Transverse colon (tissue), 4 donors: ENCODE measurements around the gene ELAVL1. TPM values are rescaled to one million over a fixed set of nuclear protein-coding genes. Genes with fewer than 3 reads are reported as not detected.
A peak's percentile ranks its signal among the peaks of the same experiment; 100 is the strongest.
"Not testable (repeated sequence)": the region's sequence is repeated elsewhere in the genome, so short reads cannot be mapped to it uniquely, and the experiment has no call there.

Source experiments
- DNase-seq: peaks from one replicate; pipeline ENCODE4 v3.0.0-alpha.2; 2019
- H3K27ac ChIP-seq, 4 donors: fragments of 200-600 bp; sonication (generic); 2 replicates each; pipeline ENCODE4 v1.5.1; 2016 to 2018; ENCODE audit warnings: inconsistent platforms in 4 of 4
- H3K27me3 ChIP-seq: fragments of 200-600 bp; sonication (generic); 2 replicates; pipeline ENCODE4 v1.5.1; 2017; ENCODE audit warnings: inconsistent platforms
- H3K36me3 ChIP-seq, 4 donors: fragments of 200-600 bp; sonication (generic); 2 replicates each; pipeline ENCODE4 v1.5.1; 2017 to 2019; ENCODE audit warnings: inconsistent platforms in 4 of 4
- H3K4me1 ChIP-seq, 4 donors: fragments of 200-600 bp; sonication (generic); 2 replicates each; pipeline ENCODE4 v1.5.1; 2017 to 2020; ENCODE audit warnings: inconsistent platforms in 4 of 4
- H3K4me3 ChIP-seq, 4 donors: fragments of 200-600 bp; sonication (generic); 1 replicate in 1 of 4; 2 replicates in 3 of 4; pipeline versions ENCODE4 v1.5.1 to v1.6.1; 2017 to 2019; ENCODE audit warnings: inconsistent platforms in 4 of 4
- H3K9me3 ChIP-seq, 2 donors: fragments of 200-600 bp; sonication (generic); 2 replicates each; pipeline ENCODE4 v1.5.1; 2017 to 2019; ENCODE audit warnings: inconsistent platforms in 2 of 2
- CTCF ChIP-seq, 5 experiments: fragments of 200-600 bp in 3 of 5; fragments of 450-650 bp in 2 of 5; sonication (generic) in 3 of 5; IDR thresholded peaks; 1 replicate in 2 of 5; 2 replicates in 3 of 5; pipeline ENCODE4 v1.5.1; 2016 to 2017; ENCODE audit warnings: antibody characterized with exemption in 5 of 5, inconsistent platforms in 3 of 5, mild to moderate bottlenecking in 2 of 5, moderate library complexity in 1 of 5
- EP300 ChIP-seq: sonication (generic); formaldehyde crosslinking; IDR thresholded peaks from one replicate; pipeline ENCODE4 v1.6.1; 2017; ENCODE audit warnings: antibody characterized with exemption, low read depth
- POLR2A ChIP-seq: fragments of 450-650 bp; IDR thresholded peaks from one replicate; pipeline ENCODE4 v1.6.1; 2016; ENCODE audit warnings: antibody characterized with exemption, mild to moderate bottlenecking, moderate library complexity
- POLR2AphosphoS5 ChIP-seq, 3 donors: sonication (generic); formaldehyde crosslinking; IDR thresholded peaks; one replicate each; pipeline ENCODE4 v1.6.1; 2016; ENCODE audit warnings: antibody characterized with exemption in 3 of 3
- WGBS, 2 donors: methylation state at CpG; one replicate each; pipeline ENCODE4 v1.1.5; 2018; ENCODE audit warnings: low coverage in 1 of 2; 5-methylcytosine and 5-hydroxymethylcytosine counted together
- in situ Hi-C, 4 donors: fragments of 200-750 bp; cut with MboI; loops; one replicate each; pipeline versions ENCODE4 v1.15.0 to v1.15.1; 2017; ENCODE audit warnings: low sequenced_read_pairs in 3 of 4, low pct_ligation_motif_present in 1 of 4, low pct_unique_long_range_greater_than_20kb in 1 of 4
- intact Hi-C: fragments of 100-400 bp; cut with DNase I; formaldehyde crosslinking; loops from one replicate; pipeline ENCODE4 v1.15.1; 2023; ENCODE audit warnings: low total_unique reads
- total RNA-seq, 4 donors: library from RNA; depleted of rRNA; stranded (reverse); fragments of >200 nt; gene quantifications; one replicate each; pipeline ENCODE4 v1.1.0, GENCODE V29; 2016

The ELAVL1 gene
- total RNA-seq, 4 donors from 2014 or later = 11.9 to 101 (median 22.4) TPM

- WGBS, 2 donors = 5 to 7% methylated on average over 4 to 60 of the region's 62 CpGs
- peak; percentile 98 for DNase-seq
- Histone ChIP-seq H3K4me1 (peaks cover 29 to 63% (median 47%) of the 10 kb centered on the region in 4 donors), H3K36me3 (peaks cover 0 to 10% (median 0%) of the 10 kb centered on the region in 4 donors), H3K9me3 (no peaks in the 10 kb centered on the region), H3K4me3 (peak within 1 kb of the TSS; percentile 67 to 83 (median 71)), H3K27ac (peak within 1 kb of the TSS; percentile 88 to 99 (median 94)), H3K27me3 (peaks cover 49% of the 10 kb centered on the region)
- in situ Hi-C loops (no loop called here), intact Hi-C loops (no loop called here)
- peak; percentile 36 for TF ChIP-seq POLR2A
- TF ChIP-seq EP300 = peak; percentile 30
- no peak for TF ChIP-seq CTCF (IDR thresholded peaks at IDR 0.05)
- TF ChIP-seq POLR2AphosphoS5 (IDR thresholded peaks at IDR 0.05) = peak; percentile 71 to 84 (median 77)
Measured at GRCh38 chr19:7919610-7920518, 85.6 kb downstream of the ELAVL1 start, which contains the start of gene SNAPC2. SNAPC2 (plus strand) TSS chr19:7920338; CDS start chr19:7920367, 29 bp downstream.

- DNase-seq = no peak
- H3K27ac ChIP-seq = peak overlapping the region in 3 of 4 donors; percentile 87 to 99 (median 97)
- in situ Hi-C loops = no loop called here
- H3K27me3 ChIP-seq = peaks cover 59% of the 10 kb centered on the region
- intact Hi-C loops = no loop called here
- no peaks in the 10 kb centered on the region for H3K9me3 ChIP-seq
- peak overlapping the region in 2 of 4 donors; percentile 67 to 69 for H3K4me3 ChIP-seq
- TF ChIP-seq POLR2A (peak; percentile 10), POLR2AphosphoS5 (IDR thresholded peaks at IDR 0.05) (no peak), CTCF (IDR thresholded peaks at IDR 0.05) (no peak)
- peaks cover 28 to 60% (median 43%) of the 10 kb centered on the region in 4 donors for H3K4me1 ChIP-seq
- 53% methylated on average over 39 of the region's 42 CpGs; no CpG with 5 or more reads in 1 of the 2 donors for WGBS, 2 donors
- H3K36me3 ChIP-seq = peaks cover 0 to 10% (median 0%) of the 10 kb centered on the region in 4 donors
Measured at GRCh38 chr19:7918615-7919421, 86.6 kb downstream of the ELAVL1 start.

- 25 to 39% methylated on average over 8 to 29 of the region's 29 CpGs for WGBS, 2 donors
- peak in 2 of 5 experiments; percentile 6 to 20 for TF ChIP-seq CTCF (IDR thresholded peaks at IDR 0.05)
- not testable (repeated sequence) for DNase-seq
Measured at GRCh38 chr19:7918062-7918614, 87.3 kb downstream of the ELAVL1 start.

More at GRCh38 chr19:7918062-7918614, 87.3 kb downstream of the ELAVL1 start:
- H3K36me3 ChIP-seq, H3K9me3 ChIP-seq, in situ Hi-C loops, intact Hi-C loops: not testable (repeated sequence)
- Histone ChIP-seq H3K27ac (peak overlapping the region in 2 of 4 donors; percentile 9 to 56), H3K4me1 (peaks cover 28 to 60% (median 43%) of the 10 kb centered on the region in 4 donors), H3K4me3 (peak overlapping the region in 2 of 4 donors; percentile 23 to 41), H3K27me3 (peaks cover 59% of the 10 kb centered on the region)
